ENCODE data around the gene CSNK1G3.

- TF ChIP-seq GATA2 (IDR thresholded peaks at IDR 0.05; ENCODE audit: low read depth, low read length), result no peak
- TF ChIP-seq GATA3 (IDR thresholded peaks at IDR 0.05; ENCODE audit: low read depth, low read length), result no peak
Observed at GRCh38 chr5:123517476-123517875, 5.5 kb downstream of the CSNK1G3 start.

Measured in SH-SY5Y (cell line).